SK-N-MC (cell line): ENCODE data around the gene IL12RB1.

Experiments used
- DNase-seq: peaks from one replicate; pipeline ENCODE4 v3.0.0-alpha.2; 2011; ENCODE audit warnings: low read depth, low spot score
- H3K27ac ChIP-seq: fragments of 200-600 bp; sonication (generic); 2 replicates; pipeline ENCODE4 v1.5.1; 2016; ENCODE audit warnings: mixed run types
- H3K36me3 ChIP-seq: fragments of 200-600 bp; sonication (generic); 2 replicates; pipeline ENCODE4 v1.6.1; 2017; ENCODE audit warnings: antibody characterized with exemption, low read length, mixed read lengths; ENCODE audit not compliant: insufficient read depth
- H3K4me3 ChIP-seq: fragments of 200-600 bp; sonication (generic); 2 replicates; pipeline ENCODE4 v1.5.1; 2016
- H3K9ac ChIP-seq: fragments of 200-600 bp; sonication (generic); 2 replicates; pipeline ENCODE4 v1.8.0; 2017; ENCODE audit warnings: mixed run types, mixed read lengths; ENCODE audit not compliant: insufficient read length
- H3K9me3 ChIP-seq: fragments of 200-600 bp; sonication (generic); 2 replicates; pipeline ENCODE4 v1.6.1; 2017; ENCODE audit warnings: low read depth, mild to moderate bottlenecking, antibody characterized with exemption, low read length, moderate library complexity, mixed read lengths
- EZH2 ChIP-seq: fragments of 200-600 bp; sonication (generic); IDR thresholded peaks from one replicate; pipeline ENCODE4 v1.6.1; 2017; ENCODE audit warnings: antibody characterized with exemption
- FOXP2 ChIP-seq: optimal IDR thresholded peaks from 2 replicates; pipeline ENCODE3; 2011; ENCODE audit warnings: mild to moderate bottlenecking, moderate library complexity; ENCODE audit not compliant: insufficient read depth; ENCODE audit errors: extremely low read length, control extremely low read depth
- POLR2AphosphoS5 ChIP-seq: IDR thresholded peaks from 2 replicates; pipeline ENCODE4 v1.6.1; 2012; ENCODE audit warnings: mild to moderate bottlenecking, low read depth, low read length, borderline replicate concordance

The IL12RB1 gene

GRCh38 chr19:18068395-18068794 is 18.3 kb downstream of the IL12RB1 start:
- Histone ChIP-seq H3K9ac (no peak overlapping the region), H3K4me3 (no peak overlapping the region), H3K9me3 (no peaks in the 10 kb centered on the region), H3K36me3 (no peaks in the 10 kb centered on the region), H3K27ac (no peak overlapping the region)
- no peak for DNase-seq
- TF ChIP-seq FOXP2 = no peak
- TF ChIP-seq POLR2AphosphoS5 = no peak
- TF ChIP-seq EZH2 = no peak

- no peaks in the 10 kb centered on the region for H3K9me3 ChIP-seq
- no peak overlapping the region for H3K4me3 ChIP-seq
- no peak overlapping the region for H3K9ac ChIP-seq
- no peak overlapping the region for H3K27ac ChIP-seq
- TF ChIP-seq EZH2 = no peak
- TF ChIP-seq FOXP2 = no peak
- no peak for TF ChIP-seq POLR2AphosphoS5
- DNase-seq = no peak
- H3K36me3 ChIP-seq = no peaks in the 10 kb centered on the region
These were observed 21.6 kb downstream of the IL12RB1 start for GRCh38 chr19:18065173-18065495.

GRCh38 chr19:18063463-18063862 is 23.3 kb downstream of the IL12RB1 start:
- no peak overlapping the region for H3K4me3 ChIP-seq
- H3K27ac ChIP-seq = no peak overlapping the region
- no peak for TF ChIP-seq EZH2
- no peak for TF ChIP-seq POLR2AphosphoS5
- TF ChIP-seq FOXP2 = no peak
- no peaks in the 10 kb centered on the region for H3K9me3 ChIP-seq
- H3K9ac ChIP-seq = no peak overlapping the region
- DNase-seq = no peak
- no peaks in the 10 kb centered on the region for H3K36me3 ChIP-seq

GRCh38 chr19:18062028-18062427 is 24.7 kb downstream of the IL12RB1 start:
- H3K27ac ChIP-seq = no peak overlapping the region
- TF ChIP-seq POLR2AphosphoS5 (no peak), FOXP2 (no peak), EZH2 (no peak)
- DNase-seq = no peak
- H3K36me3 ChIP-seq = no peaks in the 10 kb centered on the region
- H3K4me3 ChIP-seq = no peak overlapping the region
- no peaks in the 10 kb centered on the region for H3K9me3 ChIP-seq
- no peak overlapping the region for H3K9ac ChIP-seq

GRCh38 chr19:18060472-18060871 is 26.3 kb downstream of the IL12RB1 start:
- H3K9me3 ChIP-seq = no peaks in the 10 kb centered on the region
- TF ChIP-seq EZH2 (no peak), POLR2AphosphoS5 (no peak), FOXP2 (no peak)
- H3K9ac ChIP-seq = no peak overlapping the region
- no peak for DNase-seq
- no peaks in the 10 kb centered on the region for H3K36me3 ChIP-seq
- no peak overlapping the region for H3K4me3 ChIP-seq
- no peak overlapping the region for H3K27ac ChIP-seq

- DNase-seq = no peak
- no peak for TF ChIP-seq POLR2AphosphoS5
- TF ChIP-seq FOXP2 = no peak
- no peak for TF ChIP-seq EZH2
- Histone ChIP-seq H3K9me3 (no peaks in the 10 kb centered on the region), H3K36me3 (no peaks in the 10 kb centered on the region), H3K9ac (no peak overlapping the region), H3K27ac (no peak overlapping the region), H3K4me3 (no peak overlapping the region)
These were observed 26.8 kb downstream of the IL12RB1 start for GRCh38 chr19:18059902-18060301.

- H3K36me3 ChIP-seq = no peaks in the 10 kb centered on the region
- TF ChIP-seq EZH2 (no peak), POLR2AphosphoS5 (no peak), FOXP2 (no peak)
- H3K27ac ChIP-seq = no peak overlapping the region
- DNase-seq = no peak
- H3K9ac ChIP-seq = no peak overlapping the region
- no peak overlapping the region for H3K4me3 ChIP-seq
- H3K9me3 ChIP-seq = no peaks in the 10 kb centered on the region
These were observed 27.4 kb downstream of the IL12RB1 start for GRCh38 chr19:18059297-18059696.

GRCh38 chr19:18058208-18059009 is 28.3 kb downstream of the IL12RB1 start:
- Histone ChIP-seq H3K9me3 (no peaks in the 10 kb centered on the region), H3K9ac (peak overlapping the region; percentile 20), H3K36me3 (no peaks in the 10 kb centered on the region), H3K4me3 (peak overlapping the region; percentile 67), H3K27ac (peak overlapping the region; percentile 34; the same call in 1 of the 2 replicates)
- TF ChIP-seq FOXP2 (no peak), EZH2 (no peak), POLR2AphosphoS5 (no peak)
- DNase-seq = peak; percentile 10

- DNase-seq = no peak
- Histone ChIP-seq H3K4me3 (no peak overlapping the region), H3K27ac (no peak overlapping the region), H3K9ac (no peak overlapping the region), H3K36me3 (no peaks in the 10 kb centered on the region), H3K9me3 (no peaks in the 10 kb centered on the region)
- TF ChIP-seq FOXP2 (no peak), EZH2 (no peak), POLR2AphosphoS5 (no peak)
These were observed 29.2 kb downstream of the IL12RB1 start for GRCh38 chr19:18057557-18057956.
